ENCODE data around the gene KRTAP5-5. TPM values are rescaled to one million over a fixed set of nuclear protein-coding genes. Genes with fewer than 3 reads are reported as not detected.

The KRTAP5-5 gene
- total and polyA plus RNA-seq, 2 of the 13 experiments (the other 11 are each of a cell fraction or from before 2014, with no cell fraction given): not detected

- TF ChIP-seq ZNF17 (CRISPR knock-in tag; IDR thresholded peaks at IDR 0.05): no peak
- TF ChIP-seq SNRNP70 (IDR thresholded peaks at IDR 0.05; ENCODE audit: low read depth, low read length): no peak
- TF ChIP-seq SOX13 (IDR thresholded peaks at IDR 0.05): peak; percentile 59; the same call in 1 of the 2 replicates
- peak in 1 of 2 experiments; percentile 85; a peak in 2 of 4 replicates for TF ChIP-seq SOX13 (CRISPR knock-in tag; conservative IDR thresholded peaks at IDR 0.05 in 1 of 2, IDR thresholded peaks at IDR 0.05 in 1 of 2)
- TF ChIP-seq, protein P1, sequence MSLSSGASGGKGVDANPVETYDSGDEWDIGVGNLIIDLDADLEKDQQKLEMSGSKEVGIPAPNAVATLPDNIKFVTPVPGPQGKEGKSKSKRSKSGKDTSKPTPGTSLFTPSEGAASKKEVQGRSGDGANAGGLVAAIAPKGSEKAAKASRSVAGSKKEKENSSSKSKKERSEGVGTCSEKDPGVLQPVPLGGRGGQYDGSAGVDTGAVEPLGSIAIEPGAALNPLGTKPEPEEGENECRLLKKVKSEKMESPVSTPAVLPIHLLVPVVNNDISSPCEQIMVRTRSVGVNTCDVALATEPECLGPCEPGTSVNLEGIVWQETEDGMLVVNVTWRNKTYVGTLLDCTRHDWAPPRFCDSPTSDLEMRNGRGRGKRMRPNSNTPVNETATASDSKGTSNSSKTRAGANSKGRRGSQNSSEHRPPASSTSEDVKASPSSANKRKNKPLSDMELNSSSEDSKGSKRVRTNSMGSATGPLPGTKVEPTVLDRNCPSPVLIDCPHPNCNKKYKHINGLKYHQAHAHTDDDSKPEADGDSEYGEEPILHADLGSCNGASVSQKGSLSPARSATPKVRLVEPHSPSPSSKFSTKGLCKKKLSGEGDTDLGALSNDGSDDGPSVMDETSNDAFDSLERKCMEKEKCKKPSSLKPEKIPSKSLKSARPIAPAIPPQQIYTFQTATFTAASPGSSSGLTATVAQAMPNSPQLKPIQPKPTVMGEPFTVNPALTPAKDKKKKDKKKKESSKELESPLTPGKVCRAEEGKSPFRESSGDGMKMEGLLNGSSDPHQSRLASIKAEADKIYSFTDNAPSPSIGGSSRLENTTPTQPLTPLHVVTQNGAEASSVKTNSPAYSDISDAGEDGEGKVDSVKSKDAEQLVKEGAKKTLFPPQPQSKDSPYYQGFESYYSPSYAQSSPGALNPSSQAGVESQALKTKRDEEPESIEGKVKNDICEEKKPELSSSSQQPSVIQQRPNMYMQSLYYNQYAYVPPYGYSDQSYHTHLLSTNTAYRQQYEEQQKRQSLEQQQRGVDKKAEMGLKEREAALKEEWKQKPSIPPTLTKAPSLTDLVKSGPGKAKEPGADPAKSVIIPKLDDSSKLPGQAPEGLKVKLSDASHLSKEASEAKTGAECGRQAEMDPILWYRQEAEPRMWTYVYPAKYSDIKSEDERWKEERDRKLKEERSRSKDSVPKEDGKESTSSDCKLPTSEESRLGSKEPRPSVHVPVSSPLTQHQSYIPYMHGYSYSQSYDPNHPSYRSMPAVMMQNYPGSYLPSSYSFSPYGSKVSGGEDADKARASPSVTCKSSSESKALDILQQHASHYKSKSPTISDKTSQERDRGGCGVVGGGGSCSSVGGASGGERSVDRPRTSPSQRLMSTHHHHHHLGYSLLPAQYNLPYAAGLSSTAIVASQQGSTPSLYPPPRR (CRISPR knock-in tag; IDR thresholded peaks at IDR 0.05; ENCODE audit: borderline replicate concordance): peak; percentile 49; the same call in 1 of the 2 replicates
- TF ChIP-seq BORCS8-MEF2B (CRISPR knock-in tag; IDR thresholded peaks at IDR 0.05): no peak
- TF ChIP-seq ZNF75D (CRISPR knock-in tag; IDR thresholded peaks at IDR 0.05; ENCODE audit: borderline replicate concordance): no peak
- TF ChIP-seq ZNF441 (CRISPR knock-in tag; IDR thresholded peaks at IDR 0.05; ENCODE audit: borderline replicate concordance): no peak
- peak in 1 of 2 experiments; percentile 60; a peak in 1 of 4 replicates for TF ChIP-seq ATF4 (CRISPR knock-in tag; IDR thresholded peaks at IDR 0.05)
- no peak for TF ChIP-seq DNMT3B (CRISPR knock-in tag; conservative IDR thresholded peaks at IDR 0.05)
- TF ChIP-seq TP53 (CRISPR knock-in tag; conservative IDR thresholded peaks at IDR 0.05): no peak
- no peak for TF ChIP-seq ZNF724P (CRISPR knock-in tag; IDR thresholded peaks at IDR 0.05; ENCODE audit: borderline replicate concordance)
- TF ChIP-seq ZNF503 (CRISPR knock-in tag; IDR thresholded peaks at IDR 0.05): peak; percentile 90
- TF ChIP-seq MIER2 (CRISPR knock-in tag; IDR thresholded peaks at IDR 0.05): no peak
- no peak for TF ChIP-seq ZFP62 (CRISPR knock-in tag; IDR thresholded peaks at IDR 0.05)
- no peak for TF ChIP-seq ZC3H4 (CRISPR knock-in tag; IDR thresholded peaks at IDR 0.05; ENCODE audit: borderline replicate concordance)
- TF ChIP-seq ETV5 (CRISPR knock-in tag; IDR thresholded peaks at IDR 0.05; ENCODE audit: borderline replicate concordance): peak; percentile 79; the same call in 1 of the 2 replicates
- TF ChIP-seq ZNF296 (CRISPR knock-in tag; conservative IDR thresholded peaks at IDR 0.05): no peak
- TF ChIP-seq ATF3 (CRISPR knock-in tag; IDR thresholded peaks at IDR 0.05): no peak
- no peak for TF ChIP-seq KLF6 (CRISPR knock-in tag; IDR thresholded peaks at IDR 0.05)
- TF ChIP-seq E2F1 (CRISPR knock-in tag; IDR thresholded peaks at IDR 0.05): no peak
These were observed 44.0 kb downstream of the KRTAP5-5 start (continued) for GRCh38 chr11:1673446-1674172.
